CD4-positive, alpha-beta T cell treated with Interferon alpha-2 for 1 hour (primary cell): ENCODE data around the gene PALLD.
"Not testable (repeated sequence)": the region's sequence is repeated elsewhere in the genome, so short reads cannot be mapped to it uniquely, and the experiment has no call there.

ENCODE experiments used
- DNase-seq, 2 donors: peaks; one replicate each; pipeline ENCODE4 v3.0.0-alpha.2; 2020 to 2022

The PALLD gene

GRCh38 chr4:168802222-168802621, 305.4 kb downstream of the PALLD start:
- no peak for DNase-seq

- DNase-seq: peak; percentile 4 to 29
Observed at GRCh38 chr4:168803052-168803451, 306.2 kb downstream of the PALLD start.

GRCh38 chr4:168803732-168804131, 306.9 kb downstream of the PALLD start:
- DNase-seq: no peak

GRCh38 chr4:168804146-168804545, 307.3 kb downstream of the PALLD start:
- DNase-seq: no peak

- DNase-seq: no peak
Observed at GRCh38 chr4:168805341-168805740, 308.5 kb downstream of the PALLD start.

GRCh38 chr4:168806247-168806646, 309.4 kb downstream of the PALLD start:
- DNase-seq: not testable (repeated sequence)

GRCh38 chr4:168811207-168811606, 314.4 kb downstream of the PALLD start:
- no peak for DNase-seq

GRCh38 chr4:168811786-168812651, 315.2 kb downstream of the PALLD start:
- no peak for DNase-seq

GRCh38 chr4:168812806-168813205, 316.0 kb downstream of the PALLD start:
- no peak for DNase-seq

- no peak for DNase-seq
Observed at GRCh38 chr4:168813890-168814289, 317.0 kb downstream of the PALLD start.

GRCh38 chr4:168815379-168816345, 318.8 kb downstream of the PALLD start:
- DNase-seq: no peak

GRCh38 chr4:168817370-168817769, 320.5 kb downstream of the PALLD start:
- DNase-seq: no peak

GRCh38 chr4:168822481-168822880, 325.6 kb downstream of the PALLD start:
- DNase-seq: no peak

GRCh38 chr4:168825975-168826374, 329.1 kb downstream of the PALLD start:
- DNase-seq: no peak

GRCh38 chr4:168826620-168827019, 329.8 kb downstream of the PALLD start:
- DNase-seq: no peak

- no peak for DNase-seq
Observed at GRCh38 chr4:168830777-168831512, 334.1 kb downstream of the PALLD start.

GRCh38 chr4:168831585-168831918, 334.7 kb downstream of the PALLD start:
- no peak for DNase-seq

GRCh38 chr4:168831919-168832762, 335.3 kb downstream of the PALLD start:
- peak; percentile 43 to 48 for DNase-seq

GRCh38 chr4:168832763-168833575, 336.1 kb downstream of the PALLD start:
- DNase-seq: no peak

GRCh38 chr4:168833881-168834280, 337.0 kb downstream of the PALLD start:
- DNase-seq: no peak

GRCh38 chr4:168835880-168836454, 339.1 kb downstream of the PALLD start:
- DNase-seq: no peak
